Upper lobe of left lung (tissue), 4 donors: Measurements from ENCODE around the gene THNSL1.

Experiments used
- EP300 ChIP-seq, 4 donors: sonication (generic); formaldehyde crosslinking; IDR thresholded peaks; one replicate each; pipeline ENCODE4 v1.5.1; 2017; ENCODE audit warnings: antibody characterized with exemption in 4 of 4, control low read depth in 2 of 4
- TF ChIP-seq, protein P1 (sequence below), 6 experiments: fragments of 450-650 bp in 4 of 6; fragments of 200-600 bp in 2 of 6; sonication (generic) in 2 of 6; IDR thresholded peaks; one replicate each; pipeline ENCODE4 v1.5.1; 2016 to 2019; ENCODE audit warnings: antibody characterized with exemption in 6 of 6

DNA sequence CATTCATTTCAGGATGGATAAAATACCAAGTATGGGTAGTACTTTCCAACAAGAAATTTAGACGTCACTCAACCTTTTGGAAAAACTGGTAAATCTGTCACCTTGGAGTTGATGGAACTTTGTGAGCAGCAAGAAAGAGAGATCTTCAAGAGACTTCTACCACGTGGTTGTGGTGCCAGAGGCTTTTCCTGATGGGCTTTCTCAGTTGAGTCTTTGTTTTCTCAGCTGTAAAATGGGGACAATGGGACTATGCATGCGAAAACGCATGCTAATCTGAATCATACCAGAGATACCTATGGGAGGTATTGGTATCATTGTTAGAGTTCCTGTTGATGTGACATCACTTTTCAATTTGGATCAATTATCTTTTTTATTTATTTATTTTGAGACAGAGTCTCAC, 59.4 kb downstream of the THNSL1 start:
- TF ChIP-seq, protein P1, sequence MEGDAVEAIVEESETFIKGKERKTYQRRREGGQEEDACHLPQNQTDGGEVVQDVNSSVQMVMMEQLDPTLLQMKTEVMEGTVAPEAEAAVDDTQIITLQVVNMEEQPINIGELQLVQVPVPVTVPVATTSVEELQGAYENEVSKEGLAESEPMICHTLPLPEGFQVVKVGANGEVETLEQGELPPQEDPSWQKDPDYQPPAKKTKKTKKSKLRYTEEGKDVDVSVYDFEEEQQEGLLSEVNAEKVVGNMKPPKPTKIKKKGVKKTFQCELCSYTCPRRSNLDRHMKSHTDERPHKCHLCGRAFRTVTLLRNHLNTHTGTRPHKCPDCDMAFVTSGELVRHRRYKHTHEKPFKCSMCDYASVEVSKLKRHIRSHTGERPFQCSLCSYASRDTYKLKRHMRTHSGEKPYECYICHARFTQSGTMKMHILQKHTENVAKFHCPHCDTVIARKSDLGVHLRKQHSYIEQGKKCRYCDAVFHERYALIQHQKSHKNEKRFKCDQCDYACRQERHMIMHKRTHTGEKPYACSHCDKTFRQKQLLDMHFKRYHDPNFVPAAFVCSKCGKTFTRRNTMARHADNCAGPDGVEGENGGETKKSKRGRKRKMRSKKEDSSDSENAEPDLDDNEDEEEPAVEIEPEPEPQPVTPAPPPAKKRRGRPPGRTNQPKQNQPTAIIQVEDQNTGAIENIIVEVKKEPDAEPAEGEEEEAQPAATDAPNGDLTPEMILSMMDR (IDR thresholded peaks at IDR 0.05): no peak
- TF ChIP-seq EP300 (IDR thresholded peaks at IDR 0.05): no peak
